ENCODE data around the gene NPIPA1. TPM values are rescaled to one million over a fixed set of nuclear protein-coding genes. Genes with fewer than 3 reads are reported as not detected.
"Not testable (repeated sequence)": the region's sequence is repeated elsewhere in the genome, so short reads cannot be mapped to it uniquely, and the experiment has no call there.

The NPIPA1 gene
- polyA plus RNA-seq, 2 of the 4 experiments (the other 2 are of a cell fraction): 59.9 to 62.7 TPM

- FAIRE-seq; H3K9me3 ChIP-seq; CTCF ChIA-PET; H3K4me2 ChIP-seq; H3K4me1 ChIP-seq; DNase-seq (ENCODE audit: low read depth in 1 of 2, low spot score in 1 of 2); POLR2A ChIA-PET; H3K4me3 ChIP-seq; H3K27ac ChIP-seq: not testable (repeated sequence)
- peak in 1 of 2 experiments; percentile 31; a peak in 3 of 6 replicates for ATAC-seq
- 94% methylated on average over 8 of the region's 8 CpGs for WGBS (ENCODE audit: missing lambda C conversion rate)
Measured at GRCh38 chr16:14988092-14988491, 50.8 kb downstream of the NPIPA1 start.

DNA sequence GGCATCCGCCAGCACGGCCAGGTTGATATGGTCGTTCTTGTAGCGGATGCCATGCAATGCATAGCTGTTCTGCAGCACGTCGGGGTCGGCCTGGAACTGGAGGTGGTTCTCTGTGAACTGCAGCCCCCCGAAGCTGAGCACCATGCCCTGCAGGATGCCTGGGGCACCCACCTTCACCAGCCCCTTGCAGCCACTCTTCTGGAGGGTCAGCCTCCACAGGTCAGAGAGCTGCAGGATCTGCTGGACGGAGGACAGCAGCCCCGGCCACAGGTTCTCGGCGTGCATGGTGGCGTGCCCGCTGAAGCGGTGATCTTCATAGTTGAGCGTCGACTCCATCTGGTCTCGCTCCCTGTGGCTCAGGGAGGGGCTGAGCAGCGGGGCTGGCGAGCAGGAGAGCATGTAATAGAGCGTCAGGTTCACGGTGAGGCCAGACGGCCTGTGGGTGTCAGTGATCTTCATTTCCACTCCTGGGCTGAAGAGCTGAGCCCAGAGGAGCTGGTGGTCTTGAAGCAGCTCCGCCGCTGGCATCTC lies 51.5 kb downstream of the NPIPA1 start:
- peak; percentile 12 to 18; a peak in 3 of 6 replicates for ATAC-seq
- H3K4me3 ChIP-seq; FAIRE-seq; CTCF ChIA-PET; H3K27ac ChIP-seq; DNase-seq (ENCODE audit: low read depth in 1 of 2, low spot score in 1 of 2); H3K4me2 ChIP-seq; H3K4me1 ChIP-seq; POLR2A ChIA-PET; H3K9me3 ChIP-seq: not testable (repeated sequence)
- WGBS (ENCODE audit: missing lambda C conversion rate): 93% methylated on average over 25 of the region's 25 CpGs

DNA sequence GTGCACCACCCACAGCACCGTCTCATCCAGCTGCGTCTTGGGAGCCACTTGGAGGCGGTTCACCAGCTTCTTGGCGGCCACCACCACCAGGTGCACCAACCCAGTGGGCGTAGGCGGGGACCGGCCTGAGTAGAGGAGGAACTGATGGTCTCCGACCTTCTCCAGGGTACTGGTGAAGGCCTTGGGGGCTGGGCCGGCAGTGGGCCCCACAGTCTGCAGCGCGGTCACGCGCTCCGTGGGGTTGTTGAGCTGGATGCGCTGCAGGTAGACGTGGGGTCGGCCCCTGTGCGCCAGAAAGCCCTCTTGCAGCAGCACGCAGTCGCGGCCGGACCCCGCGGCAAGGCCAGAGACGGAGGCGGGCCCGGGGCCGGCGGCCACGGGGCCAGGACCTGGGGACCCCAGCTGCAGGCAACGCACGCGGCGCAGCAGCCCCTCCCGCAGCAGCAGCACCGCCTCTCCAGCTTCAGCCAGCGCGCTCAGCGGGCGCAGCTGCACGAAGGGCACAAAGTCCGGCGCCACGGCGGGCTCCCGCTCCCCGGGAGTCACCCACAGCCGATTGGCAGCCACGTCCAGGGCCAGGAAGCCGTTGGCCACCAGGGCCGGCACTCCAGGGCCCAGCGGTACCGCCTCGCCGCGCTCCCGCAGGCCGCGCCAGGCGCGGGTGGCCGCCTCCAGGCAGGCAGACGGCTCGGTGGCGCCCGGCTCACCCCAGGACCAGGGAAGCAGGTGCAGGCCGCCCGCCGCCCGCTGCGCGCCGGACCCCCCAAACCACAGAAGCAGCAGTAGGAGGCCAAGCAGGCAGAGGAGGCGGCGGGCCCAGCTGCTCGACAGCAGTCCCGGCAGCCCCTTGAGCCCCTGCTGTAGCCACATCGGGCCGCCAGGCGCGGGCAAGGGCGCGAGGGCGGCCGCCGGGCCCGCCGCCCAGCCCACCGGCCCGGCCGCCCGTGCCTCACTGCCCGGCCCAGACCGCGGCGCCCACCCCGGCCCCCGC lies 52.3 kb downstream of the NPIPA1 start:
- peak; percentile 26 to 51; a peak in 5 of 6 replicates for ATAC-seq
- POLR2A ChIA-PET; CTCF ChIA-PET; H3K9me3 ChIP-seq; H3K27ac ChIP-seq; FAIRE-seq; DNase-seq (ENCODE audit: low read depth in 1 of 2, low spot score in 1 of 2); H3K4me2 ChIP-seq; H3K4me3 ChIP-seq; H3K4me1 ChIP-seq: not testable (repeated sequence)
- 96% methylated on average over 71 of the region's 98 CpGs for WGBS (ENCODE audit: missing lambda C conversion rate)

GRCh38 chr16:14993277-14994151 lies 56.3 kb downstream of the NPIPA1 start:
- POLR2A ChIA-PET; FAIRE-seq; ATAC-seq; H3K4me2 ChIP-seq; CTCF ChIA-PET; H3K4me1 ChIP-seq; H3K9me3 ChIP-seq; H3K4me3 ChIP-seq; DNase-seq (ENCODE audit: low read depth in 1 of 2, low spot score in 1 of 2); H3K27ac ChIP-seq: not testable (repeated sequence)
- WGBS (ENCODE audit: missing lambda C conversion rate): 84% methylated on average over 7 of the region's 7 CpGs

DNA sequence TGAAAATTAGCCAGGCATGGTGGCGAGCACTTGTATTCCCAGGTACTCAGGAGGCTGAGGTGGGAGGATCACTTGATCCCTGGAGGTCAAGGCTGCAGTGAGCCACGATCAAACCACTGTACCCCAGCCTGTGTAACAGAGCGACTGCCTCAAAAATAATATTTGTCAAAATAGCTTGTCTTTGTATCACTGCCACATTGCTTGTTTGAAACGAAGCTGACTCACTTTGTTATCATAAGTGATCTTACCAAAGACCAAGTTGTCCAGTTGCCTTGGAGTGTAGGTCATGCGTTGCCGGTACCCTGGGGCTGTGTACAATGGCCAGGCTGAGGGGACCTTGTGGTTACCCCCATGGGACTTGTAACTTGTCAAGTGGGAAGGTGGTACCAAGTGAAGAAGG lies 59.5 kb downstream of the NPIPA1 start:
- H3K27ac ChIP-seq; H3K9me3 ChIP-seq; H3K4me3 ChIP-seq; DNase-seq (ENCODE audit: low read depth in 1 of 2, low spot score in 1 of 2); POLR2A ChIA-PET; ATAC-seq; FAIRE-seq; CTCF ChIA-PET; H3K4me2 ChIP-seq; H3K4me1 ChIP-seq: not testable (repeated sequence)
- WGBS (ENCODE audit: missing lambda C conversion rate): 67% methylated on average over 6 of the region's 6 CpGs

DNA sequence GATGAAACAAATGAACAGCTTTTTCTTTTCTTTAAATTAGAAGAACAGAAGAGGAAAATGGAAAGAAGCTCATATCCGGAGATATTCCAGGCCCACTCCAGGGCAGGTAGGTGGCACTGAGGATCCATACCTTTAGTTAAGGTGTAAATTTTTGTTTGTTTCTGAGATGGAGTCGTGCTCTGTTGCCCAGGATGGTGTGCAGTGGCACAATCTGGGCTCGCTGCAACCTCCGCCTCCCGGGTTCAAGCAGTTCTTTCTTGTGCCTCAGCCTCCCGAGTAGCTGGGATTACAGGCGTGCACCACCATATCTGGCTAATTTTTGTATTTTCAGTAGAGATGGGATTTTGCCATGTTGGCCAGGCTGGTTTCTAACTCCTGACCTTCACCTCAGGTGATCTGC lies 61.1 kb downstream of the NPIPA1 start:
- H3K4me1 ChIP-seq; H3K9me3 ChIP-seq; CTCF ChIA-PET; H3K4me3 ChIP-seq; H3K27ac ChIP-seq; H3K4me2 ChIP-seq; ATAC-seq; POLR2A ChIA-PET; DNase-seq (ENCODE audit: low read depth in 1 of 2, low spot score in 1 of 2); FAIRE-seq: not testable (repeated sequence)
- 93% methylated on average over 7 of the region's 7 CpGs for WGBS (ENCODE audit: missing lambda C conversion rate)

DNA sequence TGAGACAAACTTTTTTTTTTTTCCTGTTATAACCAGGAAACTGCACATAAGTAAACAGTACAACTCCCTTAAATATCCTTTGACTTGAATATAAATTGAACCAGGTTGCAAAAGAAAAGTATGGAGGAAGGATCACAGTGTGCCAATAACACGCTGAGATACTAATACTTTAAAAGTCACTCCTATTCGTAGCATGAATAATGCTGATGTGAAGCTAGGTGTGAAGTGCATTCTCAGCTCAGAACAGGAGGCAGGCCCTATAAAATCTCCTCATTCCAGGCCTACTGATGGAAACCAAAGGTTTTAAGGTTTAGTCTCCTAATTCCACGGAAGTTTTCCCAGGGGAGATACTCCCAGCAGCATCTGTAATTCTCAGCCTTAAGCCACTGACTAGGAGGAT lies 62.6 kb downstream of the NPIPA1 start:
- 91% methylated on average over 3 of the region's 3 CpGs for WGBS (ENCODE audit: missing lambda C conversion rate)
- H3K4me1 ChIP-seq; DNase-seq (ENCODE audit: low read depth in 1 of 2, low spot score in 1 of 2); POLR2A ChIA-PET; H3K4me3 ChIP-seq; H3K4me2 ChIP-seq; ATAC-seq; FAIRE-seq; H3K27ac ChIP-seq; H3K9me3 ChIP-seq; CTCF ChIA-PET: not testable (repeated sequence)

Small RNAs within 50 kb of the gene (small RNA-seq; reads per million reads assigned to genes)
- gene AC138932.4: 0 reads per million in 6 experiments
- gene MIR3180-1: 0 reads per million in 6 experiments
- 0 reads per million in 6 experiments for gene MIR3670-1
- 0 reads per million in 6 experiments for gene MIR6511A1
- gene MIR6770-1: 0 reads per million in 6 experiments
- gene RF00019: 0 reads per million in 6 experiments

Other genes with a start within 250 kb of the NPIPA1 start
- 0.37 and 0.52 TPM in 2 replicates for gene PLA2G10, start 243.1 kb upstream of the NPIPA1 start, polyA plus RNA-seq (2011; rRNA removed)
- gene PLA2G10, start 243.1 kb upstream of the NPIPA1 start, polyA plus RNA-seq (2017; fragmentation: RNase III; extraction: RNeasy Plus Mini Kit Qiagen cat#74134 plus additional on column Dnase treatment): 0.37 to 0.70 TPM (median 0.38 TPM) in 3 replicates
- 1.3 and 2.5 TPM in 2 replicates for gene NPIPA3, start 234.0 kb upstream of the NPIPA1 start, polyA plus RNA-seq (2011; rRNA removed)
- gene NPIPA3, start 234.0 kb upstream of the NPIPA1 start, polyA plus RNA-seq (2017; fragmentation: RNase III; extraction: RNeasy Plus Mini Kit Qiagen cat#74134 plus additional on column Dnase treatment): 0.94 to 2.2 TPM (median 1.3 TPM) in 3 replicates
- 0.85 and 1.8 TPM in 2 replicates for gene NPIPA2, start 194.9 kb upstream of the NPIPA1 start, polyA plus RNA-seq (2011; rRNA removed)
- gene NPIPA2, start 194.9 kb upstream of the NPIPA1 start, polyA plus RNA-seq (2017; fragmentation: RNase III; extraction: RNeasy Plus Mini Kit Qiagen cat#74134 plus additional on column Dnase treatment): 1.1 to 3.7 TPM (median 2.3 TPM) in 3 replicates
- 107 and 134 TPM in 2 replicates for gene NOMO1, start 103.7 kb upstream of the NPIPA1 start, polyA plus RNA-seq (2011; rRNA removed)
- 84.3 to 90.4 TPM (median 88.5 TPM) in 3 replicates for gene NOMO1, start 103.7 kb upstream of the NPIPA1 start, polyA plus RNA-seq (2017; fragmentation: RNase III; extraction: RNeasy Plus Mini Kit Qiagen cat#74134 plus additional on column Dnase treatment)
- 73.9 and 97.2 TPM in 2 replicates for gene PDXDC1, start 37.6 kb downstream of the NPIPA1 start, polyA plus RNA-seq (2011; rRNA removed)
- 71.4 to 78.2 TPM (median 71.7 TPM) in 3 replicates for gene PDXDC1, start 37.6 kb downstream of the NPIPA1 start, polyA plus RNA-seq (2017; fragmentation: RNase III; extraction: RNeasy Plus Mini Kit Qiagen cat#74134 plus additional on column Dnase treatment)
- gene NTAN1, start 118.6 kb downstream of the NPIPA1 start, polyA plus RNA-seq (2011; rRNA removed): 44.1 and 48.2 TPM in 2 replicates
- gene NTAN1, start 118.6 kb downstream of the NPIPA1 start, polyA plus RNA-seq (2017; fragmentation: RNase III; extraction: RNeasy Plus Mini Kit Qiagen cat#74134 plus additional on column Dnase treatment): 38.8 to 45.5 TPM (median 42.1 TPM) in 3 replicates
- 95.7 and 101 TPM in 2 replicates for gene RRN3, start 156.8 kb downstream of the NPIPA1 start, polyA plus RNA-seq (2011; rRNA removed)
- 34.0 to 38.6 TPM (median 35.5 TPM) in 3 replicates for gene RRN3, start 156.8 kb downstream of the NPIPA1 start, polyA plus RNA-seq (2017; fragmentation: RNase III; extraction: RNeasy Plus Mini Kit Qiagen cat#74134 plus additional on column Dnase treatment)